Measurements from ENCODE around the gene RNF121. TPM values are rescaled to one million over a fixed set of nuclear protein-coding genes. Genes with fewer than 3 reads are reported as not detected.
A peak's percentile ranks its signal among the peaks of the same experiment; 100 is the strongest.

RNF121 gene
- total and polyA plus RNA-seq, 2 of the 13 experiments (the other 11 are each of a cell fraction or from before 2014, with no cell fraction given) = 28.6 to 44.3 TPM

DNA sequence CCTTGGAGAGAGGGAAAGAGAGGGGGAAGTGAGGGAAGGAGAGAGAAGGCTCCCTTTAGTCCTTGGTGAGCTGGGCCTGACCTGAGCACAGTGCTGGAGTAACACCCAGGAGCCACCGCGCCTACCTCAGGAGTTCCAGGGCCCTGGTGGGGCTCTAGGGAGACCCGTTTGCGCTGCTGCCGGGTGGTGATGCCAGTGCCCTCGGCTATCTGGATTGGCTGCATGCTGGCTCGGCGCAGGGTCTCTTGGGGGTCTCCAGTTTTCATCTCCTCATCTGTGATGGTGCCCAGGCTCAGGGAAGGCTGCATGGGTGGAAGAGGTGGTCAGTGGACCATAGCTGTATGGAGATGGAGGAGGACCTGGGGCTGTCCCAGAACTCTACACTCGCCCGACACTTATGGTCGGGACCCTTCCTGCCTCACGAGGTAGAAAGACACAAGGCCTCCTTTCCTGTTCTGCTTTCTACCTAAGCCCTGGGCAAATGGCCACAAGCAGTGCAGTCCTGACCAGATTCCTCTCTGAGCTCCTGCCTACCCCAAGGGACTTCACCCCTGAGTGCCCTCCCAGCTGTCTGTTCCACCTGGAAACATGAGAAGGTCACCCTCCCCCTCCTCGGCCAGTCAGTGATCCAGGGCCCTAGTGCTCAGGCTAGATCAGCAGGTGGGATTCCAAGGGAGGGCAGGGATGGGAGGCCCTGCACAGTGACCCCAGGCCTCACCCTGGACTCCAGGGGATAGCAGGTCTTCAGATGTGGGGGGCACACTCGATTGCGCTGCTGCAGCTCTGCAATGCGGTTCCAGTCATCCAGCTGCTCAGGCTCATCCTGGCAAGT lies 75.9 kb downstream of the RNF121 start:
- intact Hi-C loops (cut with micrococcal nuclease; ENCODE audit: unreplicated experiment) (no loop called here), in situ Hi-C loops (cut with HindIII; ENCODE audit: extremely low pct_ligation_motif_present, low pct_unique_long_range_greater_than_20kb) (no loop called here)
- Histone ChIP-seq H3K36me3 (replicated peaks in 1 of 2; ENCODE audit: control insufficient read depth in 1 of 2, insufficient read depth in 2 of 2, low read length in 2 of 2) (peaks cover 52 to 86% of the 10 kb centered on the region in 2 experiments), H3K27me3 (ENCODE audit: control insufficient read depth in 1 of 2, insufficient read depth in 2 of 2, low read length in 2 of 2) (no peaks in the 10 kb centered on the region), H3K79me2 (ENCODE audit: insufficient read depth, low read length) (no peaks in the 10 kb centered on the region), H3K4me2 (ENCODE audit: low read depth, low read length) (no peak overlapping the region), H3K4me3 (replicated peaks in 1 of 3; ENCODE audit: insufficient read depth in 1 of 3, low read depth in 2 of 3, low read length in 3 of 3) (no peak overlapping the region), H3K4me1 (ENCODE audit: insufficient read depth, low read length) (no peaks in the 10 kb centered on the region), H3K27ac (ENCODE audit: extremely low read length, insufficient read depth, low read length) (no peak overlapping the region), H2AFZ (ENCODE audit: low read length) (no peak overlapping the region), H3K9me3 (ENCODE audit: low read length) (no peaks in the 10 kb centered on the region), H4K20me1 (ENCODE audit: insufficient read depth, low read length) (no peaks in the 10 kb centered on the region), H3K9ac (ENCODE audit: insufficient read depth, low read depth, low read length) (no peak overlapping the region)
- ATAC-seq (no peak), DNase-seq (ENCODE audit: low spot score) (no peak), FAIRE-seq (no peak)
- POLR2A ChIA-PET = no interaction called here
- 100% methylated on average over 5 of the region's 16 CpGs for WGBS (ENCODE audit: low lambda C conversion rate)
- TF ChIP-seq, protein P1, sequence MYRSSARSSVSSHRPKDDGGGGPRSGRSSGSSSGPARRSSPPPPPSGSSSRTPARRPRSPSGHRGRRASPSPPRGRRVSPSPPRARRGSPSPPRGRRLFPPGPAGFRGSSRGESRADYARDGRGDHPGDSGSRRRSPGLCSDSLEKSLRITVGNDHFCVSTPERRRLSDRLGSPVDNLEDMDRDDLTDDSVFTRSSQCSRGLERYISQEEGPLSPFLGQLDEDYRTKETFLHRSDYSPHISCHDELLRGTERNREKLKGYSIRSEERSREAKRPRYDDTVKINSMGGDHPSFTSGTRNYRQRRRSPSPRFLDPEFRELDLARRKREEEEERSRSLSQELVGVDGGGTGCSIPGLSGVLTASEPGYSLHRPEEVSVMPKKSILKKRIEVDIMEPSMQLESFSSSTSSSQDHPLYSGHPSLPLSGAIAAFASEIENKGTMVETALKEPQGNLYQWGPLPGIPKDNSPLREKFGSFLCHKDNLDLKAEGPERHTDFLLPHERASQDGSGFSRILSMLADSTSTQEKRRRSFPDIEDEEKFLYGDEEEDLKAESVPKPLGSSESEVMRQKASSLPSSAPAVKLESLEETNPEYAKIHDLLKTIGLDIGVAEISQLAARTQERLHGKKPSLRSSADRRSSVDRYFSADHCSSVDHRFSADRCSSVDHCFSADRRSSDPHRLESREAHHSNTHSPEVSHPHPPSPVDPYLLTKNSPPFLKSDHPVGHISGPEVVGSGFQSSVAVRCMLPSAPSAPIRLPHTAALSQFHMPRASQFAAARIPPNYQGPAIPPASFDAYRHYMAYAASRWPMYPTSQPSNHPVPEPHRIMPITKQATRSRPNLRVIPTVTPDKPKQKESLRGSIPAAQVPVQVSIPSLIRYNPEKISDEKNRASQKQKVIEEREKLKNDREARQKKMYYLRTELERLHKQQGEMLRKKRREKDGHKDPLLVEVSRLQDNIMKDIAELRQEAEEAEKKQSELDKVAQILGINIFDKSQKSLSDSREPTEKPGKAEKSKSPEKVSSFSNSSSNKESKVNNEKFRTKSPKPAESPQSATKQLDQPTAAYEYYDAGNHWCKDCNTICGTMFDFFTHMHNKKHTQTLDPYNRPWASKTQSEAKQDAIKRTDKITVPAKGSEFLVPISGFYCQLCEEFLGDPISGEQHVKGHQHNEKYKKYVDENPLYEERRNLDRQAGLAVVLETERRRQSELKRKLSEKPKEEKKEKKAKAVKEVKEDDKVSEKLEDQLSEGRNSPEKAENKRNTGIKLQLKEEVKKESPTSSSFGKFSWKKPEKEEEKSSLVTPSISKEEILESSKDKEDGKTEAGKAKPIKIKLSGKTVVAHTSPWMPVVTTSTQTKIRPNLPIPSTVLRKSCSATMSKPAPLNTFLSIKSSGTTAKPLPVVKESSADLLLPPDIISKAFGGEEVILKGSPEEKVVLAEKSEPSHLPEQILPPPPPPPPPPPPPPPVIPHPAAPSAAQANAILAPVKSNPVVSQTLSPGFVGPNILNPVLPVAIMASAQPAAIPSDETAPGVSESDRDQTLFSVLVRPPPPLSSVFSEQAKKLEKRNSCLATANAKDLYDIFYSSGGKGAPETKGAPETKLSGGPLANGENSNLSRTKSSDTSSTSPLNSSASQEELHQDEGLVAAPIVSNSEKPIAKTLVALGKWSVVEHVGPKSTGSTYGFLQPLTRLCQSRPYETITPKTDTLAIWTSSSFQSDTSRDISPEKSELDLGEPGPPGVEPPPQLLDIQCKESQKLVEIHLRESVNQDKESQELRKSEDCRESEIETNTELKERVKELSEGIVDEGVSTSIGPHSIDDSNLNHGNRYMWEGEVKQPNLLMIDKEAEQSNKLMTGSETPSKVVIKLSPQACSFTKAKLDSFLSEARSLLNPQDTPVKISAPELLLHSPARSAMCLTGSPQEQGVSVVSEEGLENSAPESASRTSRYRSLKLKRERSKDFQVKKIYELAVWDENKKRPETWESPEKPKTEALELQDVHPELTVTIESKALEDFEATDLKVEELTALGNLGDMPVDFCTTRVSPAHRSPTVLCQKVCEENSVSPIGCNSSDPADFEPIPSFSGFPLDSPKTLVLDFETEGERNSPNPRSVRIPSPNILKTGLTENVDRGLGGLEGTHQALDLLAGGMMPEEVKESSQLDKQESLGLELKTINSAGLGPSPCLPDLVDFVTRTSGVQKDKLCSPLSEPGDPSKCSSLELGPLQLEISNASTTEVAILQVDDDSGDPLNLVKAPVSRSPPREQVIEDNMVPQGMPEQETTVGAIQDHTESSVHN (CRISPR knock-in tag; IDR thresholded peaks at IDR 0.05) = no peak
- no peak for TF ChIP-seq ZNF280B (CRISPR knock-in tag; IDR thresholded peaks at IDR 0.05; ENCODE audit: borderline replicate concordance)
- peak; percentile 89 for TF ChIP-seq RBM22 (optimal IDR thresholded peaks at IDR 0.05; ENCODE audit: low read length)
- TF ChIP-seq POLR2A (IDR thresholded peaks at IDR 0.05; ENCODE audit: insufficient read depth in 1 of 2, low read depth in 2 of 2, low read length in 2 of 2) = peak in 1 of 2 experiments; percentile 6; a peak in 1 of 4 replicates
- CTCF ChIA-PET (ENCODE audit: low intra/inter-chr PET ratio, low total read pairs) = no interaction called here
- BruUV-seq (replicated peaks) = no TSS peak

All from HepG2 (cell line).